OCI-LY7 (cell line): ENCODE results near the gene IQGAP3. TPM values are rescaled to one million over a fixed set of nuclear protein-coding genes. Genes with fewer than 3 reads are reported as not detected.

Source experiments
- BruUV-seq: library from RNA; stranded (reverse); fragments of 400-500 nt; replicated peaks from 2 replicates; lab custom pipeline; 2021; lab: Mats Ljungman, UMichigan
- CTCF ChIA-PET: fragments of 300-600 bp; sonication (Branson Sonifier 250); formaldehyde crosslinking; loops from one replicate; lab custom pipeline; 2022; ENCODE audit warnings: antibody characterized with exemption; ENCODE audit not compliant: unreplicated experiment; lab: Charles Lee
- POLR2A ChIA-PET: fragments of 300-600 bp; sonication (Branson Sonifier 250); formaldehyde crosslinking; loops from one replicate; lab custom pipeline; 2022; ENCODE audit warnings: antibody characterized with exemption; lab: Charles Lee
- DNase-seq: peaks from one replicate; pipeline ENCODE4 v3.0.0-alpha.2; 2015; ENCODE audit warnings: low spot score
- H2AFZ ChIP-seq: fragments of 200-600 bp; sonication (generic), shearing (Covaris generic); 2 replicates; pipeline ENCODE4 v1.6.1; 2014; ENCODE audit warnings: mild to moderate bottlenecking, antibody characterized with exemption, low read length, moderate library complexity
- H3K27ac ChIP-seq: fragments of 200-600 bp; sonication (generic); 2 replicates; pipeline ENCODE4 v1.5.1; 2014; ENCODE audit warnings: mixed run types, low read depth, mild to moderate bottlenecking, moderate library complexity, low read length, inconsistent platforms; ENCODE audit not compliant: poor library complexity, severe bottlenecking
- H3K36me3 ChIP-seq: fragments of 200-600 bp; sonication (generic); 2 replicates; pipeline ENCODE4 v1.6.1; 2014; ENCODE audit warnings: mild to moderate bottlenecking, antibody characterized with exemption, low read length, moderate library complexity, mixed read lengths; ENCODE audit not compliant: insufficient read depth
- H3K4me1 ChIP-seq: fragments of 200-600 bp; sonication (generic); 2 replicates; pipeline ENCODE4 v1.5.1; 2014; ENCODE audit warnings: mild to moderate bottlenecking, low read length; ENCODE audit not compliant: insufficient read depth, poor library complexity, severe bottlenecking
- H3K4me2 ChIP-seq: fragments of 200-600 bp; sonication (generic); 2 replicates; pipeline ENCODE4 v1.6.1; 2014; ENCODE audit warnings: mild to moderate bottlenecking, low read length
- H3K4me3 ChIP-seq: fragments of 200-600 bp; sonication (generic); 2 replicates; pipeline ENCODE4 v1.5.1; 2014; ENCODE audit warnings: mild to moderate bottlenecking, low read depth, low read length; ENCODE audit not compliant: poor library complexity, severe bottlenecking
- H3K79me2 ChIP-seq: fragments of 200-600 bp; sonication (generic); 2 replicates; pipeline ENCODE4 v1.6.1; 2016; ENCODE audit warnings: low read depth, mild to moderate bottlenecking, low read length, moderate library complexity, mixed read lengths; ENCODE audit not compliant: insufficient read depth
- H3K9me2 ChIP-seq: fragments of 200-600 bp; sonication (generic); 2 replicates; pipeline ENCODE4 v1.6.1; 2016; ENCODE audit warnings: mild to moderate bottlenecking, low read length, mixed read lengths; ENCODE audit not compliant: insufficient read depth
- H3K9me3 ChIP-seq: fragments of 200-600 bp; sonication (generic); 2 replicates; pipeline ENCODE4 v1.6.1; 2014; ENCODE audit warnings: mild to moderate bottlenecking, mixed run types, low read length, mixed read lengths
- H4K20me1 ChIP-seq: fragments of 200-600 bp; sonication (generic); 2 replicates; pipeline ENCODE4 v1.6.1; 2014; ENCODE audit warnings: mild to moderate bottlenecking, antibody characterized with exemption, low read length, moderate library complexity, mixed read lengths; ENCODE audit not compliant: insufficient read depth
- CTCF ChIP-seq: fragments of 200-600 bp; sonication (generic); conservative IDR thresholded peaks from 2 replicates; pipeline ENCODE4 v1.5.1; 2014; ENCODE audit warnings: mild to moderate bottlenecking, antibody characterized with exemption, low read length, moderate library complexity, mixed read lengths
- EZH2phosphoT487 ChIP-seq: fragments of 200-600 bp; sonication (generic); IDR thresholded peaks from 2 replicates; pipeline ENCODE4 v1.6.1; 2018; ENCODE audit warnings: low read depth, borderline replicate concordance, mild to moderate bottlenecking, mixed run types, antibody characterized with exemption, low read length, moderate library complexity, mixed read lengths
- intact Hi-C: fragments of 100-400 bp; cut with micrococcal nuclease; formaldehyde crosslinking; loops from one replicate; pipeline ENCODE4 v1.10.0; 2022; ENCODE audit not compliant: unreplicated experiment
- total RNA-seq, 2 experiments: library from RNA; depleted of rRNA in 1 of 2; stranded (reverse); fragments of >200 nt in 1 of 2; shearing (Covaris generic) in 1 of 2; gene quantifications; 2 replicates each; pipeline ENCODE4 v1.2.3, GENCODE V29; 2014 to 2022

Gene IQGAP3
- total RNA-seq, 2 experiments from 2014 or later: 22.4 to 28.7 TPM

DNA sequence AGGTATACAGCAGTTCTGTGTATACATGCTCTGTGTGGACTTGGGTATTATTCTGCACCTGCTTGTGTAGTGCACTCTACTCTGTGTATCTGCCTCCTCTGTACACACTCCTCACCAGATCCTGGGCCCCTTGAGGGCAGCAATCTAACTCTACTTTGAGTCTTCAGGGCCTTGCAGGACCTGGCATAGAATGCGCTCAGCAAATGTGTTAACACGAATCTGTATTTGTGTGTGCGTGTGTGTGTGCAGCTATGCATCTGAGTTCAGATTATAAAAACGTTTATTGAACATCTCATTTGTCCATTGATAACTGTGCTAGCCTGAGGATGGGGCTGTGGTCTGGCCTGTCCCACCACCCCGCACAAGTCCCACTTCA, 67.9 kb downstream of the IQGAP3 start:
- Histone ChIP-seq H3K4me3 (peak overlapping the region; percentile 58), H3K9me2 (no peaks in the 10 kb centered on the region), H3K4me2 (peak overlapping the region; percentile 76), H3K9me3 (no peaks in the 10 kb centered on the region), H4K20me1 (no peaks in the 10 kb centered on the region), H3K4me1 (peaks cover 70% of the 10 kb centered on the region), H3K79me2 (peaks cover 32% of the 10 kb centered on the region), H3K27ac (peak overlapping the region; percentile 98), H3K36me3 (peaks cover 8% of the 10 kb centered on the region), H2AFZ (peak overlapping the region; percentile 2; the same call in 1 of the 2 replicates)
- intact Hi-C loops: loop anchor here (2.0 to 10.0 kb wide), 6 partner anchors 16 to 347 kb away; partner anchors contain the start of gene HDGF
- ChIA-PET CTCF (interaction anchor here (0.6 to 1.7 kb wide), 3 partner anchors 15 to 23 kb away, joined by 3 to 12 read pairs (median 3); no protein-coding TSS in a partner anchor), POLR2A (interaction anchor here (0.6 to 8.9 kb wide), 9 partner anchors 8 to 1002 kb away, joined by 3 to 179 read pairs (median 4); partner anchors contain the start of gene NAXE)
- DNase-seq: peak; percentile 84
- TF ChIP-seq EZH2phosphoT487: no peak
- peak; percentile 19; the same call in 1 of the 2 replicates for TF ChIP-seq CTCF
- no TSS peak for BruUV-seq

DNA sequence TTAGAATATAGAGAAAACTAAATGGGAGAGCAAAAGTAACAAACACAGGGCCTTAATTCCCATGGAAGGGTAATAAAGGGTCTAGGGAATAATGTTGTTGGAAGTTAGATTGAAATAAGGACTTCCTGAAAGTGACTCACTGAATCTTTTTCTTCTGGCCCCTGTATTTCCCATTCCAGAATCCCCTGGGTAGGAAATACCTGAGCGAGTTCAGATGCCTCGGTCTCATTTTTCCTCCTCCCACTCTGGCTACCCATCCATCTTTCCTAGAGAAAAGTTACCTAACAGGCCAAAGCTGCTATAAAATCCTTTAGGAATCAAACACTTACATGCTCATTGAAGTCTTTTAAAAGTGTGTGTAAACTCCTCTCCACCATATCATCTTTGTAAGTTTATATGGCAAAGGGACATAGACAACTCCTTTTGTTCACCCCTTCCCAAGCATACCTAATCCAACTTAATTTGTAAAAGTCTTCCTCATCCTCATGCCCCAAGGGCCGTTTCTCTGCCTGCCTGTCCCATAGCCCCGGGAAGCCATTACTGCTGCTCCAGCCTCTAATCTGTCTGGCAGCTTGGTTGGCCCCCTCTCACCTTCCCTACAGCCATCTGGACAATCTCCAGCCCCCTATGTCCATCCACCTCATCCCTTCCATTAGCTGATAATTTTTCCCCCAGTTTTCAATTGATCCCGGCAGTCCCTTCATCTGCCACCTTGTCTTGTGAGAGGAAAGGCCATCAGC, 68.5 kb downstream of the IQGAP3 start:
- no peaks in the 10 kb centered on the region for H4K20me1 ChIP-seq
- no peaks in the 10 kb centered on the region for H3K9me2 ChIP-seq
- ChIA-PET CTCF (interaction anchor here (0.7 to 1.7 kb wide), 2 partner anchors 19 to 23 kb away, joined by 3 to 12 read pairs; no protein-coding TSS in a partner anchor), POLR2A (interaction anchor here (0.6 to 8.9 kb wide), 7 partner anchors 8 to 88 kb away, joined by 4 to 179 read pairs (median 5); partner anchors contain the start of gene NAXE)
- DNase-seq: no peak
- H3K4me3 ChIP-seq: peak overlapping the region; percentile 58
- no TSS peak for BruUV-seq
- H3K27ac ChIP-seq: peak overlapping the region; percentile 98
- no peaks in the 10 kb centered on the region for H3K9me3 ChIP-seq
- peaks cover 70% of the 10 kb centered on the region for H3K4me1 ChIP-seq
- H3K36me3 ChIP-seq: peaks cover 13% of the 10 kb centered on the region
- H3K4me2 ChIP-seq: peak overlapping the region; percentile 76
- H2AFZ ChIP-seq: peak overlapping the region; percentile 2; the same call in 1 of the 2 replicates
- intact Hi-C loops: loop anchor here (2.0 to 10.0 kb wide), 6 partner anchors 15 to 347 kb away; partner anchors contain the start of gene HDGF
- no peak for TF ChIP-seq EZH2phosphoT487
- H3K79me2 ChIP-seq: peaks cover 37% of the 10 kb centered on the region

DNA sequence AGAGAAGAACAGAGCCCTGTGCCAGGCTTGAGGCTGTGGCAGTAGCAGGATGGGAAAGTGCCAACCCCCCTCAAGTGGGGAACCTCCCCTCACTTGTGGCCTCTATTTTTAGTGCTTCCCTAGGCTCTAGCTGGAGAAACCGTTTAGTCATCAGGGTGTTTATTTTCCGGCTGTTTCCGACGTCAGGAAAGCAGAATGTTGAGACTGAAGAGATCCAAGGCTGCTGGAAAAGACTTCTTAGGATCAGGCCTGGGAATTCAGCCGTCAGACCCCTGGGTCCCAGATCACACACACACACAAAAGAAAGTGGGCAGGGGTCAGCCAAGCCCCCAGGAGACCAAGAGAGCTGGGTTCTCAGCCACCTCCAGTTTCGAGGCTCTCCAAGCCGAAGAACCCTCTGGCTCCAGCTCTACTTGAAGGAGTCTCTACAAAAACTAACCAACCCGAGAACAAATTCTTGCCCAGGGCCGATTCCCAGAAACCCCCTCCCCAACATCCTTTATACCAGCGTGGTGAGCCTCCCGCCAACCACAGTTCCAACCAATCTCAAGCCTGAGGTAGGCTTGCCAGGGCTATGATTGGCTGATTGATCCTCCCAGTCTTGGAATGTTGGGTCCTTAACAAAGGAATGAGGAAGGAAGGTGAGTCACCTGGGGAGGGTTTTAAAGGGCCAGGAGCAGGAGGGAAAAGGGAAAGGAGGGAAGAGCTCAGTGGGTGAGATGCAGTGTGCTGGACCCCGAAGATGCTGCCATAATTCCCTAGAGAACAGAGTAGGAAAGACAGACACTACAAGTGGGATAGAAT, 69.3 kb downstream of the IQGAP3 start:
- DNase-seq: no peak
- no TSS peak for BruUV-seq
- CTCF ChIA-PET: interaction anchor here (0.9 to 2.9 kb wide), 2 partner anchors 12 to 17 kb away, joined by 3 to 27 read pairs; no protein-coding TSS in a partner anchor
- Histone ChIP-seq H4K20me1 (no peaks in the 10 kb centered on the region), H3K79me2 (peaks cover 45% of the 10 kb centered on the region), H3K4me3 (peak overlapping the region; percentile 58), H3K9me3 (no peaks in the 10 kb centered on the region), H3K9me2 (no peaks in the 10 kb centered on the region), H3K36me3 (peaks cover 20% of the 10 kb centered on the region), H3K4me1 (peaks cover 65% of the 10 kb centered on the region), H2AFZ (no peak overlapping the region; the same call in 1 of the 2 replicates), H3K27ac (peak overlapping the region; percentile 98), H3K4me2 (peak overlapping the region; percentile 76)
- intact Hi-C loops: loop anchor here (5.0 to 10.0 kb wide), 2 partner anchors 252 to 346 kb away; partner anchors contain the start of gene HDGF
- TF ChIP-seq EZH2phosphoT487 (no peak), CTCF (no peak)
- POLR2A ChIA-PET: interaction anchor here (1.4 to 8.9 kb wide), 5 partner anchors 12 to 88 kb away, joined by 4 to 179 read pairs (median 7); partner anchors contain the start of gene NAXE
